HepG2 (cell line): ENCODE data around the gene ALDH1L2. TPM values are rescaled to one million over a fixed set of nuclear protein-coding genes. Genes with fewer than 3 reads are reported as not detected.

ENCODE experiments used
- ATAC-seq: fragments of 200-7000 bp; cut with Tn5 transposase; 3 replicates; pipeline ENCODE4 v1.9.1; 2020; ENCODE audit warnings: mild to moderate bottlenecking, moderate library complexity
- BruUV-seq: library from RNA; stranded (reverse); fragments of 400-500 nt; replicated peaks from 2 replicates; lab custom pipeline; 2021; lab: Mats Ljungman, UMichigan
- CTCF ChIA-PET: fragments of 300-600 bp; formaldehyde crosslinking; extraction: SDS; loops from one replicate; lab custom pipeline; 2021; ENCODE audit warnings: low total read pairs, inconsistent platforms, low intra/inter-chr PET ratio; lab: Yijun Ruan, JAX
- POLR2A ChIA-PET: fragments of 350-600 bp; sonication (Branson Sonifier 250); formaldehyde crosslinking; loops from one replicate; lab custom pipeline; 2020; ENCODE audit warnings: antibody characterized with exemption, inconsistent platforms; lab: Yijun Ruan, JAX
- DNase-seq: peaks from one replicate; pipeline ENCODE4 v3.0.0-alpha.2; 2015; ENCODE audit warnings: low spot score
- FAIRE-seq: peaks from 3 replicates; lab custom pipeline; 2011; peaks lifted over from hg19 to GRCh38; lab: Jason Lieb, UNC
- H2AFZ ChIP-seq: one replicate; pipeline ENCODE4 v1.6.1; 2011; ENCODE audit warnings: low read length, inconsistent platforms
- H3K27ac ChIP-seq: fragments of 300-600 bp; 3 replicates; pipeline ENCODE4 v1.8.0; 2011; ENCODE audit warnings: mixed run types, mild to moderate bottlenecking, mixed read lengths, low read length, inconsistent platforms; ENCODE audit not compliant: insufficient read depth; ENCODE audit errors: extremely low read length
- H3K27me3 ChIP-seq, 2 experiments: fragments of 200-600 bp in 1 of 2; 2 replicates in 1 of 2; 3 replicates in 1 of 2; pipeline versions ENCODE4 v1.6.0 to v1.8.0; 2011; ENCODE audit warnings: low read length in 2 of 2, mild to moderate bottlenecking in 2 of 2, moderate library complexity in 2 of 2, inconsistent platforms in 1 of 2; ENCODE audit not compliant: insufficient read depth in 2 of 2, control insufficient read depth in 1 of 2
- H3K36me3 ChIP-seq, 2 experiments: fragments of 200-600 bp in 1 of 2; replicated peaks in 1 of 2; 2 replicates in 1 of 2; 3 replicates in 1 of 2; pipeline versions ENCODE4 v1.5.1 to v1.8.0; 2011; ENCODE audit warnings: low read length in 2 of 2, inconsistent platforms in 1 of 2; ENCODE audit not compliant: insufficient read depth in 2 of 2, control insufficient read depth in 1 of 2
- H3K4me1 ChIP-seq: 2 replicates; pipeline ENCODE4 v1.5.1; 2012; ENCODE audit warnings: low read length, inconsistent platforms; ENCODE audit not compliant: insufficient read depth
- H3K4me2 ChIP-seq: 2 replicates; pipeline ENCODE4 v1.6.0; 2011; ENCODE audit warnings: low read depth, low read length, inconsistent platforms
- H3K4me3 ChIP-seq, 3 experiments: fragments of 200-600 bp in 1 of 3; sonication (generic), shearing (Covaris generic) in 1 of 3; replicated peaks in 1 of 3; 2 replicates each; pipeline ENCODE4 v1.5.1; 2011 to 2016; ENCODE audit warnings: low read length in 3 of 3, inconsistent platforms in 2 of 3, low read depth in 2 of 3, mild to moderate bottlenecking in 2 of 3, control low read depth in 1 of 3, mixed read lengths in 1 of 3; ENCODE audit not compliant: insufficient read depth in 1 of 3
- H3K79me2 ChIP-seq: one replicate; pipeline ENCODE4 v1.6.1; 2011; ENCODE audit warnings: low read length, inconsistent platforms; ENCODE audit not compliant: insufficient read depth
- H3K9ac ChIP-seq: 2 replicates; pipeline ENCODE4 v1.6.0; 2011; ENCODE audit warnings: mild to moderate bottlenecking, low read depth, low read length, inconsistent platforms; ENCODE audit not compliant: insufficient read depth
- H3K9me3 ChIP-seq: 2 replicates; pipeline ENCODE4 v1.5.1; 2012; ENCODE audit warnings: mild to moderate bottlenecking, low read length
- H4K20me1 ChIP-seq: 2 replicates; pipeline ENCODE4 v1.6.0; 2011; ENCODE audit warnings: inconsistent platforms, mild to moderate bottlenecking, low read length, moderate library complexity; ENCODE audit not compliant: insufficient read depth
- ATF3 ChIP-seq: sonication (generic); formaldehyde crosslinking; IDR thresholded peaks from 2 replicates; pipeline ENCODE4 v1.4.0; 2020; ENCODE audit warnings: missing genetic modification reagents
- BRD4 ChIP-seq: sonication (generic); formaldehyde crosslinking; IDR thresholded peaks from 2 replicates; pipeline ENCODE4 v1.4.0; 2020; ENCODE audit warnings: missing genetic modification reagents
- HMGXB4 ChIP-seq, 2 experiments: sonication (generic) in 1 of 2; formaldehyde crosslinking in 1 of 2; IDR thresholded peaks; 2 replicates each; pipeline versions ENCODE4 v1.4.0 to v1.6.1; 2018 to 2020; ENCODE audit warnings: missing genetic modification reagents in 2 of 2, borderline replicate concordance in 1 of 2, low read depth in 1 of 2, mild to moderate bottlenecking in 1 of 2, missing biosample characterization in 1 of 2
- HNRNPLL ChIP-seq: fragments of 200-400 bp; formaldehyde crosslinking; IDR thresholded peaks from 2 replicates; pipeline ENCODE4 v1.6.1; 2017; ENCODE audit warnings: mild to moderate bottlenecking, low read depth, low read length; ENCODE audit not compliant: poor library complexity, severe bottlenecking
- IKZF4 ChIP-seq: sonication (generic); formaldehyde crosslinking; IDR thresholded peaks from 2 replicates; pipeline ENCODE4 v1.5.1; 2020; ENCODE audit warnings: borderline replicate concordance, mild to moderate bottlenecking, low read depth, missing genetic modification reagents; ENCODE audit errors: not compliant biosample characterization
- LBX2 ChIP-seq: sonication (generic); formaldehyde crosslinking; IDR thresholded peaks from 2 replicates; pipeline ENCODE4 v1.5.0; 2020; ENCODE audit warnings: missing genetic modification reagents, mild to moderate bottlenecking, borderline replicate concordance
- NFE2L2 ChIP-seq: fragments of 150-350 bp; IDR thresholded peaks from 2 replicates; pipeline ENCODE4 v1.6.1; 2014; ENCODE audit warnings: low read length
- PAWR ChIP-seq: sonication (generic); formaldehyde crosslinking; IDR thresholded peaks from 2 replicates; pipeline ENCODE4 v1.4.0; 2020; ENCODE audit warnings: missing genetic modification reagents, mild to moderate bottlenecking, borderline replicate concordance
- ZBTB49 ChIP-seq: sonication (generic); formaldehyde crosslinking; IDR thresholded peaks from 2 replicates; pipeline ENCODE4 v1.4.0; 2020; ENCODE audit warnings: missing genetic modification reagents, borderline replicate concordance
- ZGPAT ChIP-seq: IDR thresholded peaks from 2 replicates; pipeline ENCODE4 v1.6.1; 2016; ENCODE audit warnings: mild to moderate bottlenecking
- ZMYM2 ChIP-seq: sonication (generic); formaldehyde crosslinking; IDR thresholded peaks from 2 replicates; pipeline ENCODE4 v1.8.0; 2022; ENCODE audit warnings: mild to moderate bottlenecking, missing genetic modification reagents
- ZNF251 ChIP-seq: sonication (generic); formaldehyde crosslinking; IDR thresholded peaks from 2 replicates; pipeline ENCODE4 v1.9.0; 2021; ENCODE audit warnings: mild to moderate bottlenecking, missing genetic modification reagents
- ZNF773 ChIP-seq: sonication (generic); formaldehyde crosslinking; IDR thresholded peaks from 2 replicates; pipeline ENCODE4 v1.4.0; 2020; ENCODE audit warnings: missing genetic modification reagents, borderline replicate concordance
- WGBS: methylation state at CpG from one replicate; pipeline ENCODE4 v1.1.6; 2017; ENCODE audit warnings: low lambda C conversion rate; 5-methylcytosine and 5-hydroxymethylcytosine counted together
- in situ Hi-C: cut with HindIII; loops from 2 replicates; pipeline ENCODE4 v1.10.0; 2017; ENCODE audit warnings: low pct_unique_long_range_greater_than_20kb; ENCODE audit not compliant: extremely low pct_ligation_motif_present
- intact Hi-C: fragments of 100-400 bp; cut with micrococcal nuclease; formaldehyde crosslinking; loops from one replicate; pipeline ENCODE4 v1.10.0; 2022; ENCODE audit not compliant: unreplicated experiment
- polyA plus RNA-seq, 8 experiments: library from polyadenylated mRNA; depleted of rRNA in 3 of 8; stranded (reverse) in 7 of 8; unstranded in 1 of 8; fragments of >200 nt; fragmentation: Illumina TruSeq in 4 of 8; extraction: Trizol in 4 of 8; gene quantifications; 2 replicates each; pipeline versions ENCODE4 v1.2.1 to v1.2.3, GENCODE V29; 2011 to 2016; ENCODE audit warnings: low read depth in 4 of 8, missing spikeins in 1 of 8, mixed read lengths in 1 of 8; ENCODE audit not compliant: insufficient read depth in 1 of 8
- total RNA-seq, 5 experiments: library from RNA; depleted of rRNA; stranded (reverse); fragments of >200 nt; fragmentation: Illumina TruSeq; extraction: Trizol; gene quantifications; 2 replicates each; pipeline ENCODE4 v1.2.3, GENCODE V29; 2016; ENCODE audit warnings: low read depth in 1 of 5

Gene ALDH1L2
- total and polyA plus RNA-seq, 2 of the 13 experiments (the other 11 are each of a cell fraction or from before 2014, with no cell fraction given) = 0.40 to 4.6 TPM

GRCh38 chr12:105048315-105048714 is 35.9 kb downstream of the ALDH1L2 start (continued):
- TF ChIP-seq ZGPAT (CRISPR knock-in tag) (no peak), PAWR (CRISPR knock-in tag) (no peak), LBX2 (no peak)

- ATAC-seq = no peak
- H3K27ac ChIP-seq = no peak overlapping the region
- no peaks in the 10 kb centered on the region for H3K27me3 ChIP-seq
- no peaks in the 10 kb centered on the region for H3K9me3 ChIP-seq
- no peaks in the 10 kb centered on the region for H4K20me1 ChIP-seq
- H3K36me3 ChIP-seq = no peaks in the 10 kb centered on the region
- intact Hi-C loops (no loop called here), in situ Hi-C loops (loop anchor here (5.0 kb wide), 1 partner anchor 60 kb away; the partner anchor contains the start of gene NOPCHAP1)
- CTCF ChIA-PET = no interaction called here
- no peak for DNase-seq
- no peak overlapping the region for H3K4me3 ChIP-seq
- H3K4me2 ChIP-seq = no peak overlapping the region
- no TSS peak for BruUV-seq
- WGBS = 97% methylated on average over 1 of the region's 1 CpG
- no peaks in the 10 kb centered on the region for H3K4me1 ChIP-seq
- no peak for FAIRE-seq
- H3K9ac ChIP-seq = no peak overlapping the region
- POLR2A ChIA-PET = no interaction called here
- no peaks in the 10 kb centered on the region for H3K79me2 ChIP-seq
- H2AFZ ChIP-seq = no peak overlapping the region
- TF ChIP-seq ZBTB49 (CRISPR knock-in tag) (no peak), ZNF773 (CRISPR knock-in tag) (no peak), ZMYM2 (no peak), NFE2L2 (no peak), ZNF251 (CRISPR knock-in tag) (no peak), BRD4 (CRISPR knock-in tag) (no peak), IKZF4 (no peak), HNRNPLL (no peak), ATF3 (CRISPR knock-in tag) (no peak), HMGXB4 (CRISPR knock-in tag; IDR thresholded peaks at IDR 0.05; ENCODE audit: borderline replicate concordance in 1 of 2, low read depth in 1 of 2) (no peak)
Observed at GRCh38 chr12:105047308-105047707, 37.0 kb downstream of the ALDH1L2 start.
